MM.1S (cell line): ENCODE results near the gene FGF19.

Experiments used
- DNase-seq: peaks from one replicate; pipeline ENCODE4 v3.0.0-alpha.2; 2015
- H2AFZ ChIP-seq: fragments of 300-600 bp; sonication (generic); 2 replicates; pipeline ENCODE4 v1.6.0; 2016; ENCODE audit warnings: antibody characterized with exemption, low read length
- H3F3A ChIP-seq: fragments of 300-600 bp; sonication (generic); 2 replicates; pipeline ENCODE4 v1.6.1; 2016; ENCODE audit warnings: mild to moderate bottlenecking, antibody characterized with exemption, low read length, moderate library complexity, mixed read lengths; ENCODE audit not compliant: insufficient read depth
- H3K27ac ChIP-seq: fragments of 300-600 bp; sonication (generic); 2 replicates; pipeline ENCODE4 v1.5.1; 2016; ENCODE audit warnings: mild to moderate bottlenecking, low read length
- H3K27me3 ChIP-seq: fragments of 300-600 bp; sonication (generic); replicated peaks from 2 replicates; pipeline ENCODE4 v1.6.0; 2016; ENCODE audit warnings: low read length; ENCODE audit not compliant: insufficient read depth
- H3K36me3 ChIP-seq: fragments of 300-600 bp; sonication (generic); replicated peaks from 2 replicates; pipeline ENCODE4 v1.6.1; 2016; ENCODE audit warnings: mild to moderate bottlenecking, low read length, mixed read lengths; ENCODE audit not compliant: insufficient read depth
- H3K4me1 ChIP-seq: fragments of 300-600 bp; sonication (generic); 2 replicates; pipeline ENCODE4 v1.6.1; 2016; ENCODE audit warnings: low read length, mixed read lengths
- H3K4me2 ChIP-seq: fragments of 300-600 bp; sonication (generic); 2 replicates; pipeline ENCODE4 v1.6.0; 2016; ENCODE audit warnings: low read depth, low read length
- H3K4me3 ChIP-seq: fragments of 300-600 bp; sonication (generic); 2 replicates; pipeline ENCODE4 v1.5.1; 2016; ENCODE audit warnings: low read length, mixed read lengths
- H3K79me2 ChIP-seq: fragments of 300-600 bp; sonication (generic); 2 replicates; pipeline ENCODE4 v1.6.1; 2016; ENCODE audit warnings: mixed run types, low read length, mixed read lengths
- H3K9ac ChIP-seq: fragments of 300-600 bp; sonication (generic); 2 replicates; pipeline ENCODE4 v1.6.1; 2016; ENCODE audit warnings: low read length, mixed read lengths
- H3K9me2 ChIP-seq: fragments of 300-600 bp; sonication (generic); replicated peaks from 2 replicates; pipeline ENCODE4 v1.6.1; 2016; ENCODE audit warnings: mild to moderate bottlenecking, low read length, mixed read lengths; ENCODE audit not compliant: insufficient read depth
- H3K9me3 ChIP-seq: fragments of 300-600 bp; sonication (generic); replicated peaks from 2 replicates; pipeline ENCODE4 v1.6.1; 2016; ENCODE audit warnings: mild to moderate bottlenecking, low read length, mixed read lengths; ENCODE audit not compliant: insufficient read depth
- H4K20me1 ChIP-seq: fragments of 300-600 bp; sonication (generic); 2 replicates; pipeline ENCODE4 v1.6.1; 2016; ENCODE audit warnings: mild to moderate bottlenecking, low read length, moderate library complexity, mixed read lengths; ENCODE audit not compliant: insufficient read depth
- CTCF ChIP-seq: fragments of 300-600 bp; sonication (generic); IDR thresholded peaks from 2 replicates; pipeline ENCODE4 v1.5.1; 2016; ENCODE audit warnings: antibody characterized with exemption, low read length, mixed read lengths
- EZH2 ChIP-seq: fragments of 300-600 bp; sonication (generic); optimal IDR thresholded peaks from 2 replicates; pipeline ENCODE3; 2017; ENCODE audit warnings: low read depth, mild to moderate bottlenecking, antibody characterized with exemption, low read length, mixed read lengths
- EZH2phosphoT487 ChIP-seq: fragments of 300-600 bp; sonication (generic); IDR thresholded peaks from 2 replicates; pipeline ENCODE4 v1.6.1; 2018; ENCODE audit warnings: antibody characterized with exemption, low read length

Gene FGF19

GRCh38 chr11:69703768-69704507 lies at the start of gene FGF19:
Gene FGF19 (minus strand): TSS chr11:69704022. CDS start chr11:69703876, 146 bp downstream.
- H3F3A ChIP-seq = no peaks in the 10 kb centered on the region
- TF ChIP-seq EZH2phosphoT487 = no peak
- TF ChIP-seq EZH2 = no peak
- no peak for TF ChIP-seq CTCF
- H3K9me2 ChIP-seq = no peaks in the 10 kb centered on the region
- no peak within 1 kb of the TSS for H3K9ac ChIP-seq
- H3K9me3 ChIP-seq = no peaks in the 10 kb centered on the region
- H3K4me1 ChIP-seq = no peaks in the 10 kb centered on the region
- no peak for DNase-seq
- no peak within 1 kb of the TSS for H3K4me3 ChIP-seq
- H3K27ac ChIP-seq = no peak within 1 kb of the TSS
- H4K20me1 ChIP-seq = no peaks in the 10 kb centered on the region
- H3K4me2 ChIP-seq = no peak within 1 kb of the TSS
- no peak within 1 kb of the TSS for H2AFZ ChIP-seq
- peaks cover 90% of the 10 kb centered on the region for H3K27me3 ChIP-seq
- no peaks in the 10 kb centered on the region for H3K36me3 ChIP-seq
- H3K79me2 ChIP-seq = no peaks in the 10 kb centered on the region

- H3K27me3 ChIP-seq = peaks cover 68% of the 10 kb centered on the region
- H3K27ac ChIP-seq = no peak overlapping the region
- no peak overlapping the region for H3K4me2 ChIP-seq
- no peaks in the 10 kb centered on the region for H3K36me3 ChIP-seq
- H3K4me1 ChIP-seq = no peaks in the 10 kb centered on the region
- DNase-seq = no peak
- TF ChIP-seq CTCF = no peak
- no peak overlapping the region for H3K9ac ChIP-seq
- H4K20me1 ChIP-seq = no peaks in the 10 kb centered on the region
- no peak overlapping the region for H2AFZ ChIP-seq
- H3K9me3 ChIP-seq = no peaks in the 10 kb centered on the region
- H3K79me2 ChIP-seq = no peaks in the 10 kb centered on the region
- H3K4me3 ChIP-seq = no peak overlapping the region
- H3F3A ChIP-seq = no peaks in the 10 kb centered on the region
- no peaks in the 10 kb centered on the region for H3K9me2 ChIP-seq
Observed at GRCh38 chr11:69752890-69753289, 49.1 kb upstream of the FGF19 start.

GRCh38 chr11:69750875-69751597 lies 47.2 kb upstream of the FGF19 start:
- H2AFZ ChIP-seq = no peak overlapping the region

More at GRCh38 chr11:69750875-69751597, 47.2 kb upstream of the FGF19 start:
- no peaks in the 10 kb centered on the region for H4K20me1 ChIP-seq
- H3K9me3 ChIP-seq = no peaks in the 10 kb centered on the region
- no peaks in the 10 kb centered on the region for H3K4me1 ChIP-seq
- no peak overlapping the region for H3K4me2 ChIP-seq
- no peaks in the 10 kb centered on the region for H3F3A ChIP-seq
- H3K79me2 ChIP-seq = no peaks in the 10 kb centered on the region
- H3K9me2 ChIP-seq = no peaks in the 10 kb centered on the region
- DNase-seq = no peak
- H3K36me3 ChIP-seq = no peaks in the 10 kb centered on the region
- no peak overlapping the region for H3K4me3 ChIP-seq
- H3K27ac ChIP-seq = no peak overlapping the region
- H3K27me3 ChIP-seq = peaks cover 69% of the 10 kb centered on the region
- TF ChIP-seq CTCF (no peak), EZH2phosphoT487 (no peak), EZH2 (no peak)
- no peak overlapping the region for H3K9ac ChIP-seq
